HL-60 (cell line): ENCODE results near the gene KCNQ5.
A peak's percentile ranks its signal among the peaks of the same experiment; 100 is the strongest.

ENCODE experiments used
- DNase-seq, 2 experiments: peaks; one replicate each; pipeline ENCODE4 v3.0.0-alpha.2; 2010 to 2020; ENCODE audit warnings: low read depth in 1 of 2, low spot score in 1 of 2
- H3K27ac ChIP-seq: fragments of 250-450 bp; sonication (Bioruptor Pico); replicated peaks from 2 replicates; pipeline ENCODE4 v1.5.1; 2020; ENCODE audit warnings: mild to moderate bottlenecking, moderate library complexity
- H3K27me3 ChIP-seq: fragments of 250-450 bp; sonication (Bioruptor Pico); 2 replicates; pipeline ENCODE4 v1.5.1; 2021; ENCODE audit warnings: mild to moderate bottlenecking, moderate library complexity; ENCODE audit not compliant: insufficient read depth, poor library complexity, severe bottlenecking
- H3K4me3 ChIP-seq: replicated peaks from 2 replicates; pipeline ENCODE4 v1.5.1; 2011; ENCODE audit warnings: mild to moderate bottlenecking, control low read depth, low read length; ENCODE audit not compliant: insufficient read depth
- GABPA ChIP-seq: IDR thresholded peaks from 2 replicates; pipeline ENCODE4 v1.6.1; 2012; ENCODE audit warnings: low read depth
- POLR2AphosphoS5 ChIP-seq: IDR thresholded peaks from 2 replicates; pipeline ENCODE4 v1.6.1; 2012; ENCODE audit warnings: low read depth
- SPI1 ChIP-seq: IDR thresholded peaks from 2 replicates; pipeline ENCODE4 v1.6.1; 2012; ENCODE audit warnings: low read depth, mild to moderate bottlenecking, borderline replicate concordance
- TF ChIP-seq, protein P1 (sequence below): IDR thresholded peaks from 2 replicates; pipeline ENCODE4 v1.6.1; 2012; ENCODE audit warnings: low read depth; ENCODE audit not compliant: insufficient replicate concordance
- TF ChIP-seq, protein P2 (sequence below): IDR thresholded peaks from one replicate; pipeline ENCODE4 v1.5.1; 2011; ENCODE audit warnings: low read length, control low read depth, inconsistent platforms; ENCODE audit not compliant: insufficient read depth

The KCNQ5 gene

DNA sequence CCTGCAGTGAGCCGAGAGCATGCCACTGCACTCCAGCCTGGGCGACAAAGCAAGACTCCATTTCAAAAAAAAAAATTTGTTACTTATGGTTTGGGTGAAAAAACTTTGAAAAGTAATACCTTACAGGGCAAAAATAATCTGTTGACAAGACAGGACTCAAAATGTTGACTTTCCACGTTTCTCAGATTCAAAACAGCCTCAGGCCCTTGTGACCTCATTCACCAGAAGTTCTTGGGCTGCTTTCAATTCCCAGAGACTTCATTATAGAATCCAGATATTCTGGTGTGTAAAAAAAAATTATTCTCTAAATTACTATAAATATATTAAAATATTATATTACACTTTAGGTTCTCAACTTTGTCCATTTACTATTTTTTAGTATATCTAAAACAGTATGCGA lies 116.2 kb downstream of the KCNQ5 start:
- Histone ChIP-seq H3K4me3 (no peak overlapping the region), H3K27ac (no peak overlapping the region), H3K27me3 (no peaks in the 10 kb centered on the region)
- TF ChIP-seq, protein P1, sequence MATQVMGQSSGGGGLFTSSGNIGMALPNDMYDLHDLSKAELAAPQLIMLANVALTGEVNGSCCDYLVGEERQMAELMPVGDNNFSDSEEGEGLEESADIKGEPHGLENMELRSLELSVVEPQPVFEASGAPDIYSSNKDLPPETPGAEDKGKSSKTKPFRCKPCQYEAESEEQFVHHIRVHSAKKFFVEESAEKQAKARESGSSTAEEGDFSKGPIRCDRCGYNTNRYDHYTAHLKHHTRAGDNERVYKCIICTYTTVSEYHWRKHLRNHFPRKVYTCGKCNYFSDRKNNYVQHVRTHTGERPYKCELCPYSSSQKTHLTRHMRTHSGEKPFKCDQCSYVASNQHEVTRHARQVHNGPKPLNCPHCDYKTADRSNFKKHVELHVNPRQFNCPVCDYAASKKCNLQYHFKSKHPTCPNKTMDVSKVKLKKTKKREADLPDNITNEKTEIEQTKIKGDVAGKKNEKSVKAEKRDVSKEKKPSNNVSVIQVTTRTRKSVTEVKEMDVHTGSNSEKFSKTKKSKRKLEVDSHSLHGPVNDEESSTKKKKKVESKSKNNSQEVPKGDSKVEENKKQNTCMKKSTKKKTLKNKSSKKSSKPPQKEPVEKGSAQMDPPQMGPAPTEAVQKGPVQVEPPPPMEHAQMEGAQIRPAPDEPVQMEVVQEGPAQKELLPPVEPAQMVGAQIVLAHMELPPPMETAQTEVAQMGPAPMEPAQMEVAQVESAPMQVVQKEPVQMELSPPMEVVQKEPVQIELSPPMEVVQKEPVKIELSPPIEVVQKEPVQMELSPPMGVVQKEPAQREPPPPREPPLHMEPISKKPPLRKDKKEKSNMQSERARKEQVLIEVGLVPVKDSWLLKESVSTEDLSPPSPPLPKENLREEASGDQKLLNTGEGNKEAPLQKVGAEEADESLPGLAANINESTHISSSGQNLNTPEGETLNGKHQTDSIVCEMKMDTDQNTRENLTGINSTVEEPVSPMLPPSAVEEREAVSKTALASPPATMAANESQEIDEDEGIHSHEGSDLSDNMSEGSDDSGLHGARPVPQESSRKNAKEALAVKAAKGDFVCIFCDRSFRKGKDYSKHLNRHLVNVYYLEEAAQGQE, result no peak
- TF ChIP-seq SPI1, result no peak
- TF ChIP-seq, protein P2, sequence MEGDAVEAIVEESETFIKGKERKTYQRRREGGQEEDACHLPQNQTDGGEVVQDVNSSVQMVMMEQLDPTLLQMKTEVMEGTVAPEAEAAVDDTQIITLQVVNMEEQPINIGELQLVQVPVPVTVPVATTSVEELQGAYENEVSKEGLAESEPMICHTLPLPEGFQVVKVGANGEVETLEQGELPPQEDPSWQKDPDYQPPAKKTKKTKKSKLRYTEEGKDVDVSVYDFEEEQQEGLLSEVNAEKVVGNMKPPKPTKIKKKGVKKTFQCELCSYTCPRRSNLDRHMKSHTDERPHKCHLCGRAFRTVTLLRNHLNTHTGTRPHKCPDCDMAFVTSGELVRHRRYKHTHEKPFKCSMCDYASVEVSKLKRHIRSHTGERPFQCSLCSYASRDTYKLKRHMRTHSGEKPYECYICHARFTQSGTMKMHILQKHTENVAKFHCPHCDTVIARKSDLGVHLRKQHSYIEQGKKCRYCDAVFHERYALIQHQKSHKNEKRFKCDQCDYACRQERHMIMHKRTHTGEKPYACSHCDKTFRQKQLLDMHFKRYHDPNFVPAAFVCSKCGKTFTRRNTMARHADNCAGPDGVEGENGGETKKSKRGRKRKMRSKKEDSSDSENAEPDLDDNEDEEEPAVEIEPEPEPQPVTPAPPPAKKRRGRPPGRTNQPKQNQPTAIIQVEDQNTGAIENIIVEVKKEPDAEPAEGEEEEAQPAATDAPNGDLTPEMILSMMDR, result no peak
- TF ChIP-seq POLR2AphosphoS5, result no peak
- TF ChIP-seq GABPA, result no peak
- DNase-seq, result no peak

DNA sequence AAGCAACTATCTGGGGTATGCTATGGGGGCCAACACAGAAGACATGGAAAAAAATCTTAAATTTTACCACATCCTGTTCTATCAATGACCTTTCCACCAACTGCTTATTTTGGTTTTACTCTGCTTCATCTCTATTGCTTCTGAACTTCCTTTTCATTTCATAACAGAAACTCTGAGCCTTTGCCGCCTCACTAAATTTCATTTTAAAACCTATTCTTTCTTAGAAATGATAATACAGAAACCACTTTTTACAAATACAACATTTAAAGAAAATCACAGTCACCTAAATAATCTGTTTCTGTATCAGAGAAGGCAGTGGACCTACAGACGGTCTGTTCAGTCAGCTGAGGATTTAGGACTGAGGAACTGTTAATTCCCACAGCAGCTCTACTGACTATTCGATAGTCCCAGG lies 117.5 kb downstream of the KCNQ5 start:
- H3K4me3 ChIP-seq, result no peak overlapping the region
- TF ChIP-seq GABPA (no peak), POLR2AphosphoS5 (no peak), SPI1 (no peak)
- TF ChIP-seq, protein P1, result no peak
- TF ChIP-seq, protein P2, result no peak
- 0 out of 2 replicates have a peak overlapping the region, but pooled peaks have one; percentile 0 for H3K27ac ChIP-seq
- no peaks in the 10 kb centered on the region for H3K27me3 ChIP-seq
- DNase-seq, result peak in 1 of 2 experiments; percentile 7

DNA sequence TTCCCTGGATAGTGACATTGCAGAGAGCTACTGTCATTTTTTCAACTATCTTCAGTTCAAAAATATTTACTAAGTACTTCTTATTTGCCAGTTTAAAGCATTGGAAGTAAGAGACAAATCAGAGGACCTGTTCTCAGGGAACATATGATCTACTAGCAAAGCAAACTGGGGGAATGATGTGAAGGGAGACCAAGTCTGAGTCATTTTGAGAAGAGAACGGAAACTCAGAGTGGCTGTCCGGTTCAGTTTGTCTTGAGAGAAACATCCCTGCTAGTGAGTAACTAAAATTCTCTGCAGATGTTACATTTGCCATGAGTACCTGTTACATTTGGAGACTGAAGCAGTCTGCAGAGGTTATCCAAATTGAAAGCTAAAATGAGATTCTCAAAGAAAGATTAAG lies 118.3 kb downstream of the KCNQ5 start:
- no peak overlapping the region for H3K4me3 ChIP-seq
- DNase-seq, result no peak
- no peaks in the 10 kb centered on the region for H3K27me3 ChIP-seq
- TF ChIP-seq POLR2AphosphoS5 (no peak), SPI1 (no peak), GABPA (no peak)
- TF ChIP-seq, protein P1, result no peak
- TF ChIP-seq, protein P2, result no peak
- no peak overlapping the region for H3K27ac ChIP-seq
